MG63 (cell line): ENCODE measurements around the gene KANK3. TPM values are rescaled to one million over a fixed set of nuclear protein-coding genes. Genes with fewer than 3 reads are reported as not detected.
"Not testable (repeated sequence)": the region's sequence is repeated elsewhere in the genome, so short reads cannot be mapped to it uniquely, and the experiment has no call there.

Experiments used
- DNase-seq: peaks from one replicate; pipeline ENCODE4 v3.0.0-alpha.2; 2020
- H3K27me3 ChIP-seq: fragments of 250-450 bp; sonication (Bioruptor Pico); 2 replicates; pipeline ENCODE4 v1.5.1; 2020; ENCODE audit warnings: mild to moderate bottlenecking, moderate library complexity
- H3K36me3 ChIP-seq: fragments of 250-450 bp; sonication (Bioruptor Pico); 2 replicates; pipeline ENCODE4 v1.5.1; 2020; ENCODE audit warnings: mild to moderate bottlenecking, moderate library complexity
- H3K4me3 ChIP-seq: fragments of 250-450 bp; sonication (Bioruptor Pico); 2 replicates; pipeline ENCODE4 v1.5.1; 2020; ENCODE audit warnings: mild to moderate bottlenecking, moderate library complexity
- H3K9me3 ChIP-seq: fragments of 250-450 bp; sonication (Bioruptor Pico); 2 replicates; pipeline ENCODE4 v1.5.1; 2020; ENCODE audit warnings: mild to moderate bottlenecking, moderate library complexity
- total RNA-seq: library from RNA; depleted of rRNA; stranded (reverse); fragments of >200 nt; shearing (Covaris generic); gene quantifications from 2 replicates; pipeline ENCODE4 v1.2.3, GENCODE V29; 2014; ENCODE audit warnings: low replicate concordance

KANK3 gene
- total RNA-seq, 1 experiment from 2014 or later = 0.20 TPM

- no peaks in the 10 kb centered on the region for H3K36me3 ChIP-seq
- 0 out of 2 replicates have a peak, but pooled peaks cover 3% of the 10 kb centered on the region for H3K9me3 ChIP-seq
- no peak for DNase-seq
- peaks cover 26% of the 10 kb centered on the region for H3K27me3 ChIP-seq
- H3K4me3 ChIP-seq = no peak overlapping the region
These were observed 11.7 kb downstream of the KANK3 start for GRCh38 chr19:8331263-8331845.

GRCh38 chr19:8329996-8330395, 13.1 kb downstream of the KANK3 start:
- no peak for DNase-seq
- peaks cover 19% of the 10 kb centered on the region for H3K27me3 ChIP-seq
- 0 out of 2 replicates have a peak, but pooled peaks cover 5% of the 10 kb centered on the region for H3K9me3 ChIP-seq
- H3K36me3 ChIP-seq = no peaks in the 10 kb centered on the region
- no peak overlapping the region for H3K4me3 ChIP-seq

GRCh38 chr19:8325454-8325853, 17.6 kb downstream of the KANK3 start:
- DNase-seq = peak; percentile 56
- Histone ChIP-seq H3K9me3 (0 out of 2 replicates have a peak, but pooled peaks cover 5% of the 10 kb centered on the region), H3K27me3 (no peaks in the 10 kb centered on the region), H3K4me3 (no peak overlapping the region), H3K36me3 (peaks cover 34% of the 10 kb centered on the region)

GRCh38 chr19:8324186-8325050, 18.6 kb downstream of the KANK3 start:
- DNase-seq = peak; percentile 56
- H3K4me3 ChIP-seq = no peak overlapping the region

GRCh38 chr19:8323781-8324185, 19.3 kb downstream of the KANK3 start:
- DNase-seq = no peak
- Histone ChIP-seq H3K4me3 (0 out of 2 replicates have a peak overlapping the region, but pooled peaks have one; percentile 93), H3K27me3 (no peaks in the 10 kb centered on the region), H3K36me3 (peaks cover 37% of the 10 kb centered on the region), H3K9me3 (0 out of 2 replicates have a peak, but pooled peaks cover 5% of the 10 kb centered on the region)

More at GRCh38 chr19:8324186-8325050, 18.6 kb downstream of the KANK3 start:
- Histone ChIP-seq H3K9me3 (0 out of 2 replicates have a peak, but pooled peaks cover 5% of the 10 kb centered on the region), H3K27me3 (no peaks in the 10 kb centered on the region), H3K36me3 (peaks cover 34% of the 10 kb centered on the region)

GRCh38 chr19:8322638-8322997, 20.4 kb downstream of the KANK3 start:
- Histone ChIP-seq H3K27me3 (no peaks in the 10 kb centered on the region), H3K36me3 (peaks cover 43% of the 10 kb centered on the region), H3K9me3 (0 out of 2 replicates have a peak, but pooled peaks cover 5% of the 10 kb centered on the region), H3K4me3 (peak overlapping the region; percentile 93)
- no peak for DNase-seq

GRCh38 chr19:8321986-8322637, 20.9 kb downstream of the KANK3 start:
- no peak for DNase-seq
- 0 out of 2 replicates have a peak, but pooled peaks cover 5% of the 10 kb centered on the region for H3K9me3 ChIP-seq
- peaks cover 45% of the 10 kb centered on the region for H3K36me3 ChIP-seq
- peak overlapping the region; percentile 93 for H3K4me3 ChIP-seq
- H3K27me3 ChIP-seq = no peaks in the 10 kb centered on the region

GRCh38 chr19:8321067-8321985, 21.7 kb downstream of the KANK3 start, which contains the start of the genes NDUFA7 and RPS28:
Gene NDUFA7 (minus strand): TSS chr19:8321375. CDS start chr19:8321358, 17 bp downstream.
Gene RPS28 (plus strand): TSS chr19:8321496. CDS start chr19:8321531, 35 bp downstream.
- DNase-seq = peak; percentile 96
- H3K36me3 ChIP-seq = peaks cover 52% of the 10 kb centered on the region

GRCh38 chr19:8320564-8321066, 22.4 kb downstream of the KANK3 start:
- DNase-seq = no peak
- Histone ChIP-seq H3K36me3 (peaks cover 57% of the 10 kb centered on the region), H3K4me3 (peak overlapping the region; percentile 93), H3K27me3 (no peaks in the 10 kb centered on the region), H3K9me3 (no peaks in the 10 kb centered on the region)

More at GRCh38 chr19:8321067-8321985, 21.7 kb downstream of the KANK3 start, which contains the start of the genes NDUFA7 and RPS28:
- Histone ChIP-seq H3K27me3 (no peaks in the 10 kb centered on the region), H3K4me3 (peak within 1 kb of the TSS; percentile 93), H3K9me3 (0 out of 2 replicates have a peak, but pooled peaks cover 2% of the 10 kb centered on the region)

- H3K4me3 ChIP-seq = peak overlapping the region; percentile 93
- peaks cover 64% of the 10 kb centered on the region for H3K36me3 ChIP-seq
- H3K27me3 ChIP-seq = no peaks in the 10 kb centered on the region
- no peaks in the 10 kb centered on the region for H3K9me3 ChIP-seq
- DNase-seq = no peak
These were observed 23.1 kb downstream of the KANK3 start for GRCh38 chr19:8319807-8320520.

- not testable (repeated sequence) for H3K4me3 ChIP-seq, H3K9me3 ChIP-seq, DNase-seq, H3K27me3 ChIP-seq
- peaks cover 67% of the 10 kb centered on the region for H3K36me3 ChIP-seq
These were observed 24.2 kb downstream of the KANK3 start for GRCh38 chr19:8318835-8319234.

GRCh38 chr19:8316351-8317125, 26.5 kb downstream of the KANK3 start:
- peaks cover 65% of the 10 kb centered on the region for H3K36me3 ChIP-seq
- no peak for DNase-seq
- no peaks in the 10 kb centered on the region for H3K27me3 ChIP-seq
- no peaks in the 10 kb centered on the region for H3K9me3 ChIP-seq
- no peak overlapping the region for H3K4me3 ChIP-seq

GRCh38 chr19:8314981-8315640, 28.0 kb downstream of the KANK3 start:
- H3K36me3 ChIP-seq = peaks cover 76% of the 10 kb centered on the region
- not testable (repeated sequence) for DNase-seq, H3K27me3 ChIP-seq, H3K9me3 ChIP-seq, H3K4me3 ChIP-seq
